K562 (cell line): ENCODE measurements around the gene MYL6B. TPM values are rescaled to one million over a fixed set of nuclear protein-coding genes. Genes with fewer than 3 reads are reported as not detected.

Source experiments
- EHMT2 ChIP-seq: fragments of 450-650 bp; IDR thresholded peaks from 2 replicates; pipeline ENCODE4 v1.6.1; 2018; ENCODE audit warnings: antibody characterized with exemption
- POLR2AphosphoS2 ChIP-seq: IDR thresholded peaks from 2 replicates; pipeline ENCODE4 v1.6.1; 2012; ENCODE audit warnings: low read length, improper control_type of control experiment
- polyA plus RNA-seq, 8 experiments: library from polyadenylated mRNA; depleted of rRNA in 4 of 8; stranded (reverse) in 5 of 8; unstranded in 3 of 8; fragments of >200 nt; fragmentation: Nextera tagmentation in 2 of 8; fragmentation: Illumina TruSeq in 1 of 8; extraction: Ambion mirVana in 2 of 8; extraction: Trizol in 1 of 8; gene quantifications; 2 replicates each; pipeline versions ENCODE4 v1.2.1 to v1.2.3, GENCODE V29; 2011 to 2014; ENCODE audit warnings: inconsistent platforms in 1 of 8, missing spikeins in 1 of 8
- total RNA-seq, 7 experiments: library from RNA; depleted of rRNA in 6 of 7; stranded (reverse); fragments of >200 nt in 6 of 7; fragmentation: Illumina TruSeq in 2 of 7; extraction: Trizol in 2 of 7; gene quantifications; 2 replicates each; pipeline versions ENCODE4 v1.2.1 to v1.2.3, GENCODE V29; 2011 to 2021; ENCODE audit warnings: low replicate concordance in 1 of 7
- TF ChIP-seq, protein P1 (sequence below): fragments of 200-400 bp; formaldehyde crosslinking; IDR thresholded peaks from 2 replicates; pipeline ENCODE4 v1.6.1; 2017; ENCODE audit warnings: mild to moderate bottlenecking, low read depth, low read length, moderate library complexity
- TF ChIP-seq, protein P2 (sequence below): fragments of 250-450 bp; sonication (Bioruptor Pico); IDR thresholded peaks from 2 replicates; pipeline ENCODE4 v1.4.0; 2020; ENCODE audit warnings: mild to moderate bottlenecking, moderate library complexity, borderline replicate concordance

The MYL6B gene
- total and polyA plus RNA-seq, 9 of the 15 experiments (the other 6 are each of a cell fraction or from before 2014, with no cell fraction given): 42.8 to 77.3 (median 68.6) TPM

DNA sequence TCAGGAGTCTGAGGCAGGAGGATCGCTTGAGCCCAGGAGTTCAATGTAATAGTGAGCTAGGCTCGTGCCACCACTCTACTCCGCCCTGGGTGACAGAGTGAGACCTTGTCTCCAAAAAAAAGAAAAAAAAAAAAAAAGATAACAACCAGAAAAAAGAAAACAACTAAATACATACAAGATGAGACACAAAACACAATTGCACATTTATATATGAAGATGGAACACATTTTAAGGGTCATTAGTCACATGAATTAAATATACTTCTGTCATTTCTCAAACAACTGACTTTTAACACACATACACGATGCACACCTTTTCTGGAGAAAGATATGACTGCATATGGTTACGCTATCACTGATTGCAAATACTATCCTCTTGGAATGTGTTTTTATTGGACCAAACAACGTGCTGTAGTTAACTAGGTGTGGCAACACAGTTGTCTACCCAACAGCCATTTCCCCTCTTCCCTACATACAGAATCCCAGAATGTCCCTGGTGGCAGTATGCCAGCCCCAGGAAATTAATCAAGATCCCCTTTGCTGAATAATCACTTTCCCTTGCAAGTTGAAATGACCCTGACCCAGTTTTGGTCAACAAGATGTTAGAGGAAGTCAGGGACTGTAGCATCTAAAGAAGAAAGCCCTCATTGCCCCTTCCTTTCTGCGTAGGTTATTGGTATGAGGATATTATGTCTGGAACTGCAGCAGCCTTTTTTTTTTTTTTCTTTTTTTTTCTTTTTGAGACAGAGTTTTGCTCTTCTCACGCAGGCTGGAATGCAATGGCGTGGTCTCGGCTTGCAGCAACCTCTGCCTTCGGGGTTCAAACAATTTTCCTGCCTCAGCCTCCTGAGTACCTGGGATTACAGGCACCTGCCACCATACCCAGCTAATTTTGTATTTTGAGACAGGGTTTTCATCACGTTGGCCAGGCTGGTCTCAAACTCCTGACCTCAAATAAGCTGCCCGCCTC, 5.6 kb upstream of the MYL6B start (continued):
- TF ChIP-seq, protein P1, sequence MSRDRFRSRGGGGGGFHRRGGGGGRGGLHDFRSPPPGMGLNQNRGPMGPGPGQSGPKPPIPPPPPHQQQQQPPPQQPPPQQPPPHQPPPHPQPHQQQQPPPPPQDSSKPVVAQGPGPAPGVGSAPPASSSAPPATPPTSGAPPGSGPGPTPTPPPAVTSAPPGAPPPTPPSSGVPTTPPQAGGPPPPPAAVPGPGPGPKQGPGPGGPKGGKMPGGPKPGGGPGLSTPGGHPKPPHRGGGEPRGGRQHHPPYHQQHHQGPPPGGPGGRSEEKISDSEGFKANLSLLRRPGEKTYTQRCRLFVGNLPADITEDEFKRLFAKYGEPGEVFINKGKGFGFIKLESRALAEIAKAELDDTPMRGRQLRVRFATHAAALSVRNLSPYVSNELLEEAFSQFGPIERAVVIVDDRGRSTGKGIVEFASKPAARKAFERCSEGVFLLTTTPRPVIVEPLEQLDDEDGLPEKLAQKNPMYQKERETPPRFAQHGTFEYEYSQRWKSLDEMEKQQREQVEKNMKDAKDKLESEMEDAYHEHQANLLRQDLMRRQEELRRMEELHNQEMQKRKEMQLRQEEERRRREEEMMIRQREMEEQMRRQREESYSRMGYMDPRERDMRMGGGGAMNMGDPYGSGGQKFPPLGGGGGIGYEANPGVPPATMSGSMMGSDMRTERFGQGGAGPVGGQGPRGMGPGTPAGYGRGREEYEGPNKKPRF: no peak
- TF ChIP-seq, protein P2, sequence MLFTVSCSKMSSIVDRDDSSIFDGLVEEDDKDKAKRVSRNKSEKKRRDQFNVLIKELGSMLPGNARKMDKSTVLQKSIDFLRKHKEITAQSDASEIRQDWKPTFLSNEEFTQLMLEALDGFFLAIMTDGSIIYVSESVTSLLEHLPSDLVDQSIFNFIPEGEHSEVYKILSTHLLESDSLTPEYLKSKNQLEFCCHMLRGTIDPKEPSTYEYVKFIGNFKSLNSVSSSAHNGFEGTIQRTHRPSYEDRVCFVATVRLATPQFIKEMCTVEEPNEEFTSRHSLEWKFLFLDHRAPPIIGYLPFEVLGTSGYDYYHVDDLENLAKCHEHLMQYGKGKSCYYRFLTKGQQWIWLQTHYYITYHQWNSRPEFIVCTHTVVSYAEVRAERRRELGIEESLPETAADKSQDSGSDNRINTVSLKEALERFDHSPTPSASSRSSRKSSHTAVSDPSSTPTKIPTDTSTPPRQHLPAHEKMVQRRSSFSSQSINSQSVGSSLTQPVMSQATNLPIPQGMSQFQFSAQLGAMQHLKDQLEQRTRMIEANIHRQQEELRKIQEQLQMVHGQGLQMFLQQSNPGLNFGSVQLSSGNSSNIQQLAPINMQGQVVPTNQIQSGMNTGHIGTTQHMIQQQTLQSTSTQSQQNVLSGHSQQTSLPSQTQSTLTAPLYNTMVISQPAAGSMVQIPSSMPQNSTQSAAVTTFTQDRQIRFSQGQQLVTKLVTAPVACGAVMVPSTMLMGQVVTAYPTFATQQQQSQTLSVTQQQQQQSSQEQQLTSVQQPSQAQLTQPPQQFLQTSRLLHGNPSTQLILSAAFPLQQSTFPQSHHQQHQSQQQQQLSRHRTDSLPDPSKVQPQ (CRISPR knock-in tag): no peak
- TF ChIP-seq POLR2AphosphoS2 (peak; percentile 58), EHMT2 (no peak)
